ENCODE measurements around the gene TOE1. TPM values are rescaled to one million over a fixed set of nuclear protein-coding genes. Genes with fewer than 3 reads are reported as not detected.

Gene TOE1
- total RNA-seq (2022; extraction: Qiagen RNA extraction): 10.8 to 13.4 TPM (median 12.5 TPM) in 5 replicates

GRCh38 chr1:45339789-45340558, at the start of gene TOE1, which contains the start of gene MUTYH:
Gene TOE1 (plus strand): TSS chr1:45340170. CDS start chr1:45340253, 83 bp downstream.
Gene MUTYH (minus strand): TSS chr1:45340440. CDS start chr1:45334505, 5,935 bp downstream.

GRCh38 chr1:45326627-45327623, 13.0 kb upstream of the TOE1 start, which contains the start of gene HPDL:
Gene HPDL (plus strand): TSS chr1:45326895. CDS start chr1:45327149, 254 bp downstream.

Other genes with a start within 250 kb of the TOE1 start
- 0.50 to 0.79 TPM (median 0.60 TPM) in 5 replicates for gene ZSWIM5, start 133.6 kb upstream of the TOE1 start, total RNA-seq (2022; extraction: Qiagen RNA extraction)
- gene HPDL, start 13.3 kb upstream of the TOE1 start, total RNA-seq (2022; extraction: Qiagen RNA extraction): 2.5 to 3.8 TPM (median 3.2 TPM) in 5 replicates
- gene MUTYH, start 270 bp downstream of the TOE1 start, total RNA-seq (2022; extraction: Qiagen RNA extraction): 7.1 to 10.8 TPM (median 9.2 TPM) in 5 replicates
- 0.13 to 0.27 TPM (median 0.17 TPM) in 5 replicates for gene TESK2, start 151.0 kb downstream of the TOE1 start, total RNA-seq (2022; extraction: Qiagen RNA extraction)
- 1.3 to 2.0 TPM (median 1.6 TPM) in 5 replicates for gene CCDC163, start 159.9 kb downstream of the TOE1 start, total RNA-seq (2022; extraction: Qiagen RNA extraction)
- gene MMACHC, start 160.1 kb downstream of the TOE1 start, total RNA-seq (2022; extraction: Qiagen RNA extraction): 2.1 to 2.3 TPM (median 2.3 TPM) in 5 replicates
- gene PRDX1, start 181.7 kb downstream of the TOE1 start, total RNA-seq (2022; extraction: Qiagen RNA extraction): 1,895 to 2,135 TPM (median 1,925 TPM) in 5 replicates
- 73.5 to 78.3 TPM (median 75.2 TPM) in 5 replicates for gene AKR1A1, start 210.7 kb downstream of the TOE1 start, total RNA-seq (2022; extraction: Qiagen RNA extraction)
- gene NASP, start 243.9 kb downstream of the TOE1 start, total RNA-seq (2022; extraction: Qiagen RNA extraction): 102 to 144 TPM (median 116 TPM) in 5 replicates